Small intestine (tissue), 7 donors: ENCODE results near the gene EDAR. TPM values are rescaled to one million over a fixed set of nuclear protein-coding genes. Genes with fewer than 3 reads are reported as not detected.

Experiments used
- DNase-seq, 2 donors: peaks; one replicate each; pipeline versions ENCODE4 v3.0.0 to v3.0.0-alpha.2; 2013
- FAIRE-seq: peaks from 2 replicates; lab custom pipeline; 2012; peaks lifted over from hg19 to GRCh38; lab: Jason Lieb, UNC
- H3K27ac ChIP-seq, 3 donors: one replicate each; pipeline ENCODE4 v1.5.1; 2013; ENCODE audit warnings: low read length in 2 of 3, mild to moderate bottlenecking in 2 of 3, control low read depth in 1 of 3, inconsistent platforms in 1 of 3, low read depth in 1 of 3, moderate library complexity in 1 of 3
- H3K27me3 ChIP-seq, 3 donors: one replicate each; pipeline ENCODE4 v1.6.1; 2013; ENCODE audit warnings: low read length in 3 of 3, inconsistent platforms in 1 of 3; ENCODE audit not compliant: control insufficient read depth in 3 of 3, insufficient read depth in 3 of 3
- H3K36me3 ChIP-seq, 3 donors: one replicate each; pipeline ENCODE4 v1.6.1; 2013; ENCODE audit warnings: low read length in 3 of 3, inconsistent platforms in 1 of 3, low read depth in 1 of 3, mild to moderate bottlenecking in 1 of 3, moderate library complexity in 1 of 3; ENCODE audit not compliant: control insufficient read depth in 3 of 3, insufficient read depth in 2 of 3
- H3K4me1 ChIP-seq, 3 donors: one replicate each; pipeline ENCODE4 v1.6.1; 2013; ENCODE audit warnings: low read length in 2 of 3, inconsistent platforms in 1 of 3, low read depth in 1 of 3, mild to moderate bottlenecking in 1 of 3, moderate library complexity in 1 of 3; ENCODE audit not compliant: control insufficient read depth in 3 of 3, insufficient read depth in 2 of 3
- H3K4me3 ChIP-seq, 3 donors: one replicate each; pipeline ENCODE4 v1.5.1; 2013; ENCODE audit warnings: low read length in 3 of 3, control low read depth in 1 of 3, inconsistent platforms in 1 of 3, low read depth in 1 of 3, mild to moderate bottlenecking in 1 of 3, moderate library complexity in 1 of 3
- H3K9me3 ChIP-seq, 2 donors: one replicate each; pipeline ENCODE4 v1.6.1; 2013; ENCODE audit warnings: low read depth in 1 of 2, low read length in 1 of 2; ENCODE audit not compliant: control insufficient read depth in 2 of 2, insufficient read depth in 1 of 2
- WGBS, 3 donors: extraction: QIAGEN DNeasy Blood & Tissue Kit; methylation state at CpG; one replicate each; pipeline ENCODE4 v1.1.7; 2013; 5-methylcytosine and 5-hydroxymethylcytosine counted together
- polyA plus RNA-seq, 4 donors: library from polyadenylated mRNA; stranded (reverse) in 3 of 4; unstranded in 1 of 4; fragments of 200-250 nt in 3 of 4; fragments of 120-200 nt in 1 of 4; gene quantifications; one replicate each; pipeline versions ENCODE4 v1.2.1 to v1.2.3, GENCODE V29; 2013
- donor health status: healthy with polysubstance abuse.
- donor health status: control.
- donor health status: control.
- donor health status: Bipolar disorder and iron deficiency.
- donor health status: healthy.

Gene EDAR
- polyA plus RNA-seq, 4 donors, result 0.09 to 1.8 TPM; not detected in 2

- FAIRE-seq (no peak), DNase-seq (no peak)
These were observed 72.8 kb downstream of the EDAR start for GRCh38 chr2:108916122-108916795.

GRCh38 chr2:108912629-108912902, 76.5 kb downstream of the EDAR start:
- Histone ChIP-seq H3K4me1 (no peaks in the 10 kb centered on the region), H3K4me3 (no peak overlapping the region), H3K27me3 (no peaks in the 10 kb centered on the region), H3K9me3 (no peaks in the 10 kb centered on the region), H3K27ac (no peak overlapping the region), H3K36me3 (no peaks in the 10 kb centered on the region)
- WGBS, 3 donors, result 77 to 90% (median 79%) methylated on average over 5 of the region's 5 CpGs
- DNase-seq (no peak), FAIRE-seq (no peak)

More at GRCh38 chr2:108916122-108916795, 72.8 kb downstream of the EDAR start:
- Histone ChIP-seq H3K4me3 (no peak overlapping the region), H3K36me3 (no peaks in the 10 kb centered on the region), H3K9me3 (no peaks in the 10 kb centered on the region), H3K4me1 (no peaks in the 10 kb centered on the region), H3K27me3 (no peaks in the 10 kb centered on the region), H3K27ac (no peak overlapping the region)
- 67 to 78% (median 76%) methylated on average over 15 of the region's 15 CpGs for WGBS, 3 donors

GRCh38 chr2:108911807-108912628, 77.0 kb downstream of the EDAR start:
- H3K36me3 ChIP-seq, result no peaks in the 10 kb centered on the region
- no peak overlapping the region for H3K27ac ChIP-seq
- no peak for FAIRE-seq
- no peaks in the 10 kb centered on the region for H3K4me1 ChIP-seq
- no peak overlapping the region for H3K4me3 ChIP-seq
- 81 to 84% (median 84%) methylated on average over 21 of the region's 21 CpGs for WGBS, 3 donors
- DNase-seq, result no peak
- no peaks in the 10 kb centered on the region for H3K27me3 ChIP-seq
- no peaks in the 10 kb centered on the region for H3K9me3 ChIP-seq

GRCh38 chr2:108911401-108911800, 77.6 kb downstream of the EDAR start:
- no peak for DNase-seq
- 83 to 91% (median 86%) methylated on average over 5 of the region's 5 CpGs for WGBS, 3 donors
- FAIRE-seq, result no peak

GRCh38 chr2:108910541-108911396, 78.3 kb downstream of the EDAR start:
- Histone ChIP-seq H3K27ac (no peak overlapping the region), H3K4me1 (no peaks in the 10 kb centered on the region), H3K9me3 (no peaks in the 10 kb centered on the region), H3K36me3 (no peaks in the 10 kb centered on the region), H3K4me3 (no peak overlapping the region), H3K27me3 (no peaks in the 10 kb centered on the region)
- DNase-seq, result no peak
- 81 to 86% (median 85%) methylated on average over 20 of the region's 20 CpGs for WGBS, 3 donors
- no peak for FAIRE-seq

More at GRCh38 chr2:108911401-108911800, 77.6 kb downstream of the EDAR start:
- H3K36me3 ChIP-seq, result no peaks in the 10 kb centered on the region
- no peak overlapping the region for H3K4me3 ChIP-seq
- no peaks in the 10 kb centered on the region for H3K27me3 ChIP-seq
- no peak overlapping the region for H3K27ac ChIP-seq
- H3K4me1 ChIP-seq, result no peaks in the 10 kb centered on the region
- no peaks in the 10 kb centered on the region for H3K9me3 ChIP-seq

- H3K9me3 ChIP-seq, result no peaks in the 10 kb centered on the region
- 87 to 88% (median 88%) methylated on average over 12 of the region's 12 CpGs for WGBS, 3 donors
- no peaks in the 10 kb centered on the region for H3K27me3 ChIP-seq
- H3K4me3 ChIP-seq, result no peak overlapping the region
- H3K36me3 ChIP-seq, result no peaks in the 10 kb centered on the region
- H3K27ac ChIP-seq, result no peak overlapping the region
- DNase-seq, result no peak
- no peaks in the 10 kb centered on the region for H3K4me1 ChIP-seq
- FAIRE-seq, result no peak
These were observed 79.0 kb downstream of the EDAR start for GRCh38 chr2:108910011-108910431.

GRCh38 chr2:108909275-108909823, 79.7 kb downstream of the EDAR start:
- Histone ChIP-seq H3K36me3 (no peaks in the 10 kb centered on the region), H3K27me3 (no peaks in the 10 kb centered on the region), H3K4me3 (no peak overlapping the region), H3K4me1 (no peaks in the 10 kb centered on the region), H3K9me3 (no peaks in the 10 kb centered on the region), H3K27ac (no peak overlapping the region)
- WGBS, 3 donors, result 76 to 89% (median 86%) methylated on average over 9 of the region's 9 CpGs
- DNase-seq (no peak), FAIRE-seq (no peak)

- Histone ChIP-seq H3K36me3 (no peaks in the 10 kb centered on the region), H3K27ac (no peak overlapping the region), H3K4me3 (no peak overlapping the region), H3K4me1 (no peaks in the 10 kb centered on the region), H3K9me3 (no peaks in the 10 kb centered on the region), H3K27me3 (no peaks in the 10 kb centered on the region)
- no peak for FAIRE-seq
- WGBS, 3 donors, result 70 to 93% (median 73%) methylated on average over 1 of the region's 1 CpG
- DNase-seq, result no peak
These were observed 80.3 kb downstream of the EDAR start for GRCh38 chr2:108908713-108909070.
